Measurements from ENCODE around the gene CYP27B1.

DNA sequence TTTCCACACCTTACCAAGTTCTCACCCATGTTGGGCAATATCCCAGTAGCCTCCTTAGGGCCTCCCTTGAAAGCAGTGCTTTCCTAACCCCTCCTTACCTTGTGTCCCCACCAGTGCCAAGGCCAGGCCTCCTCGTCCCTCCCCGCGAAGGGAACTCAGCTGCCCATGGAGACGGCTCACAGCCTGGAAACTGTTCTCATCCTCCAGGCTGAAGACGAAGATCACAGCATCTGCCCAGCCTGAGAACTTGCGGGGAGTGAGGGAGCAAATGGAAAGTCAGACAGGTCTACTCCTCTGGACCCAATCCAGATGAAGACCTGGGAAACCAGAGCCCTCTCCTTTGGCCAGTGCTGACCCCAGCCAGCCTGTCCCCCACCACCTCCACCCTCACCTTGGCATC lies 33.0 kb downstream of the CYP27B1 start:
- TF ChIP-seq, protein P1, sequence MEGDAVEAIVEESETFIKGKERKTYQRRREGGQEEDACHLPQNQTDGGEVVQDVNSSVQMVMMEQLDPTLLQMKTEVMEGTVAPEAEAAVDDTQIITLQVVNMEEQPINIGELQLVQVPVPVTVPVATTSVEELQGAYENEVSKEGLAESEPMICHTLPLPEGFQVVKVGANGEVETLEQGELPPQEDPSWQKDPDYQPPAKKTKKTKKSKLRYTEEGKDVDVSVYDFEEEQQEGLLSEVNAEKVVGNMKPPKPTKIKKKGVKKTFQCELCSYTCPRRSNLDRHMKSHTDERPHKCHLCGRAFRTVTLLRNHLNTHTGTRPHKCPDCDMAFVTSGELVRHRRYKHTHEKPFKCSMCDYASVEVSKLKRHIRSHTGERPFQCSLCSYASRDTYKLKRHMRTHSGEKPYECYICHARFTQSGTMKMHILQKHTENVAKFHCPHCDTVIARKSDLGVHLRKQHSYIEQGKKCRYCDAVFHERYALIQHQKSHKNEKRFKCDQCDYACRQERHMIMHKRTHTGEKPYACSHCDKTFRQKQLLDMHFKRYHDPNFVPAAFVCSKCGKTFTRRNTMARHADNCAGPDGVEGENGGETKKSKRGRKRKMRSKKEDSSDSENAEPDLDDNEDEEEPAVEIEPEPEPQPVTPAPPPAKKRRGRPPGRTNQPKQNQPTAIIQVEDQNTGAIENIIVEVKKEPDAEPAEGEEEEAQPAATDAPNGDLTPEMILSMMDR (IDR thresholded peaks at IDR 0.05), result no peak
- TF ChIP-seq POLR2A (IDR thresholded peaks at IDR 0.05), result no peak
- TF ChIP-seq POLR2AphosphoS5 (IDR thresholded peaks at IDR 0.05), result no peak
